H54 (cell line): ENCODE results near the gene CD247.

ENCODE experiments used
- DNase-seq: peaks from one replicate; pipeline ENCODE4 v3.0.0; 2011; ENCODE audit warnings: low spot score, mixed read lengths; ENCODE audit not compliant: insufficient read length
- FAIRE-seq: peaks from 3 replicates; lab custom pipeline; 2011; peaks lifted over from hg19 to GRCh38; lab: Jason Lieb, UNC
- POLR2A ChIP-seq: IDR thresholded peaks from 2 replicates; pipeline ENCODE4 v1.6.1; 2011; ENCODE audit warnings: low read depth, mild to moderate bottlenecking, low read length

CD247 gene

GRCh38 chr1:167479331-167479979, 38.9 kb downstream of the CD247 start:
- DNase-seq (no peak), FAIRE-seq (no peak)
- TF ChIP-seq POLR2A: no peak

- DNase-seq (no peak), FAIRE-seq (no peak)
- no peak for TF ChIP-seq POLR2A
Measured at GRCh38 chr1:167477986-167478385, 40.3 kb downstream of the CD247 start.

- FAIRE-seq: no peak
- no peak for DNase-seq
- TF ChIP-seq POLR2A: no peak
Measured at GRCh38 chr1:167476061-167476460, 42.3 kb downstream of the CD247 start.

GRCh38 chr1:167474191-167474641, 44.1 kb downstream of the CD247 start:
- FAIRE-seq: no peak
- TF ChIP-seq POLR2A: no peak
- no peak for DNase-seq

- no peak for FAIRE-seq
- TF ChIP-seq POLR2A: no peak
- no peak for DNase-seq
Measured at GRCh38 chr1:167473761-167474160, 44.6 kb downstream of the CD247 start.

- no peak for DNase-seq
Measured at GRCh38 chr1:167472752-167473521, 45.4 kb downstream of the CD247 start.

GRCh38 chr1:167471568-167471967, 46.8 kb downstream of the CD247 start:
- TF ChIP-seq POLR2A: no peak
- DNase-seq: no peak
- FAIRE-seq: no peak

More at GRCh38 chr1:167472752-167473521, 45.4 kb downstream of the CD247 start:
- FAIRE-seq: no peak
- TF ChIP-seq POLR2A: no peak

GRCh38 chr1:167469280-167469965, 48.9 kb downstream of the CD247 start:
- DNase-seq (no peak), FAIRE-seq (no peak)
- no peak for TF ChIP-seq POLR2A

- DNase-seq (no peak), FAIRE-seq (no peak)
- no peak for TF ChIP-seq POLR2A
Measured at GRCh38 chr1:167467752-167468151, 50.6 kb downstream of the CD247 start.

GRCh38 chr1:167467126-167467710, 51.1 kb downstream of the CD247 start:
- TF ChIP-seq POLR2A: no peak
- DNase-seq: no peak
- no peak for FAIRE-seq

GRCh38 chr1:167465743-167466142, 52.6 kb downstream of the CD247 start:
- TF ChIP-seq POLR2A: no peak
- FAIRE-seq (no peak), DNase-seq (no peak)

GRCh38 chr1:167465018-167465417, 53.3 kb downstream of the CD247 start:
- no peak for DNase-seq
- FAIRE-seq: no peak
- no peak for TF ChIP-seq POLR2A

- FAIRE-seq (no peak), DNase-seq (no peak)
- TF ChIP-seq POLR2A: no peak
Measured at GRCh38 chr1:167463875-167464575, 54.3 kb downstream of the CD247 start.
